Measurements from ENCODE around the gene UGP2. TPM values are rescaled to one million over a fixed set of nuclear protein-coding genes. Genes with fewer than 3 reads are reported as not detected.
"Not testable (repeated sequence)": the region's sequence is repeated elsewhere in the genome, so short reads cannot be mapped to it uniquely, and the experiment has no call there.

The UGP2 gene
- total RNA-seq, 1 donor from 2014 or later, result 61.8 TPM

GRCh38 chr2:63891488-63892030 is 49.9 kb downstream of the UGP2 start:
- no peak for DNase-seq (ENCODE audit: low read depth, low spot score)

DNA sequence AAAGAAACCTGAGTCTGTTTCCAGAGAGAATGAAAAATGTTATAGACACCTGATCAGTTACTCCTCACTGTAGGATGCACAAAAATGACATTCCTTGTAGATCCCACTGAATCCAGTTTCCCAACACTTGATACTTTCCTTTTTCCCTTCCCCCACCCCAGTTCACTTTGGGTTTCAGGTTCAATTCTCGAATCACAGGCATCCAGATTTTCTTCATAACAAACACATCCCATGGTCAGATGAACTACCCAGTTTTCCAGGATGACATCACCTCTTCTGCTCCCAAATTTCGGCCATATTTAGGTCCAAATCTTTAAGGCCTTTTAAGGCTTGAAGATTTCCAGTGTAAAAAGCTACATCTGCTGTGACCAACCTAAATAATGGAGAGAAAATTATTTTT is 51.5 kb downstream of the UGP2 start:
- no peak for DNase-seq (ENCODE audit: low read depth, low spot score)

DNA sequence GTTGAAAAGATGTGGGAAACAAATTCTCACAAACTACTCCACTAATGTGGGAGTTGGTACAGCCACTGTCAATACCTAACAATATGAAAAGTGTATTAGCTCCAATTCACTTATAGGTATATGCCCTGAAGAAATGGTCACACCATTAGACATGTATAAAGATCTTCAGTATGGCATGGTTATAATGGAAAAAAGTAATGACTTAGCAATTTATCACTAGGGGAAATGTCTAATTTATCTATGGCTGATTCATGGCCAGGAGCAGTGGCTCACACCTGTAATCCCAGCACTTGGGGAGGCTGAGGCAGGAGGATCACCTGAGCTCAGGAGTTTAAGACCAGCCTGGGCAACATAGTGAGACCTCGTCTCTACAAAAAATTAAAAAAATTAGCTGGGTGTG is 52.5 kb downstream of the UGP2 start:
- DNase-seq (ENCODE audit: low read depth, low spot score), result no peak

GRCh38 chr2:63898839-63899238 is 57.1 kb downstream of the UGP2 start:
- no peak for DNase-seq (ENCODE audit: low read depth, low spot score)

DNA sequence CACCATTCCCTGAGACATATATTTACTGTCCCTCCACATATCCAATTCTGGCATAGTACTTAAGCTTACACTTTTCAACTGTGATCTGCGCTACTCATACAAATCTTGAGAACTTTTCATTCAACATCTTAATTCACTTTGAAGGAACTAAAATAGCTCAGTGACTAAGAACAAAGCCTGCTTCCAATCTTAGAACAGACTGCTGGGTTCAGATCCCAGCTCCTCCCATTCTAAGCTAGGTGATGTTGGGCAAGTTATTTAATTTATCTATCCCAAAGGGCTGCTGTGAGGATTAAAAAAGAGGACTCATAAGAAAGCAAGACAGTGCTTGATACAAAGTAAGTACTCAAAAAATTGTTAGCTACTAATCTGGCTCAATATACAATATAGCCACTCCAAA is 57.9 kb downstream of the UGP2 start:
- no peak for DNase-seq (ENCODE audit: low read depth, low spot score)

DNA sequence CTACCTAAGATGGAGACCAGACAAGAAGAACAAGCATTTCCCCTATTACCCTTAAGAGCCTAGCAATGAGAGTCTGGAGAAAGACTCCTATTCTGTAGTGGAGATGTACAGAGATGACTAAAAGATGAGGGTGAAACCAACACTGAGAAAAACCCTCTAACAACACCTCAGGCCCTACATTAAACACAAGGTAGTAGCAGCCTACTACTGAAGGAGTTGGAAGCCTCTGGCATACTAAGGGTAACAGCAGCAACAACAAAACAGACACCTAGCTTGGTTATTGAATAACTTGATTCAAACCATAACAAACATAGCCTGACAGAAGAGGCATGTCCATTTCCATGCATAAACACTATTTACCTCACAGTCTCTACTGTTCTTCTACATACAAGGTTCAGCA is 60.5 kb downstream of the UGP2 start:
- no peak for DNase-seq (ENCODE audit: low read depth, low spot score)

DNA sequence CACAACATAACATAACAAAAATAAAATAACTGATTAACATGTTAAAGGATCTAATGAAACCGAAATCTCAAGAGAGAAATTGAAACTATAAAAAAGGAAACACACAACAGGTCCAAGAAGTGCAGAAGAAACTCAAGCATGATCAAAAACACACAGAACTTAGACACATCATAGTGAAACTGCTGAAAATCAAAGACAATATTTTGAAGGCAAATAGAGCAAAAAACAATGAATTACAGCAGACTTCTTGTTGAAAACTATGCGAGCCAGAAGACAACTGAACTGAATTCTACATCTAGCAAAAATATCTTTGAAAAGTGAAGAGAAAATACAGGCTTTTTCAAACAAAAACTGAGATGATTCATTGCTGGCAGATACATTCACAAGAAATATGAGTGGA is 61.3 kb downstream of the UGP2 start:
- DNase-seq (ENCODE audit: low read depth, low spot score), result no peak

DNA sequence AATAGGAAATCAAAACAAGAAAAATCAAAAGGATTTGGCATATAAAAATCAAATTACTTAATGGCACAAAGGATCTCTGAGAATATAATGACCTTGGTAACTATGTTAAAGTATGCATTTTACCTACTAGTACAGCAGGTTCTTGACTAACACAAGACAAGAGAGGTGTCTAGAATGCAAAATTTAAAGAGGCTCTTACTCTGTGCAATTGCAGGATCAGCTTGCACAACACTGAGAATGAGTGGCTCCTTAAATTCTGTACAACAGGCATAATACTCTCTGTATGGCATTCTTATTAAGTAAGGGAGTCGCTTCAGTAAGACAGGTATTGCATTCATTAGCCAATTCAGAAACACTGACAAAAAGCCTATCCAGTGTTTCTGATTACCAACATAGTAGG is 72.6 kb downstream of the UGP2 start:
- no peak for DNase-seq (ENCODE audit: low read depth, low spot score)

DNA sequence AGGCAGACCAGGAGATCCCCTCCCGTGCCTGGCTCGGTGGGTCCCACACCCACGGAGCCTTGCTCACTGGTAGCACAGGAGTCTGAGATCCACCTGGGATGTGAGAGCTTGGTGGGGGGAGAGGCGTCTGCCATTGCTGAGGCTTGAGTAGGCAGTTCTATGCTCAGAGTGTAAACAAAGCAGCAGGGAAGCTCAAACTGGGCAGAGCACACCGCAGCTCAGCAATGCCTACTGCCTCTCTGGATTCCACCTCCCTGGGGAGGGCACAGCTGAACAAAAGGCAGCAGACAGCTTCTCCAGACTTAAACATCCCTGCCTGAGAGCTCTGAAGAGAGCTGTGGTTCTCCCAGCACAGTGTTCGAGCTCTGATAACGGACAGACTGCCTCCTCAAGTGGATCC is 85.1 kb downstream of the UGP2 start:
- no peak for DNase-seq (ENCODE audit: low read depth, low spot score)

DNA sequence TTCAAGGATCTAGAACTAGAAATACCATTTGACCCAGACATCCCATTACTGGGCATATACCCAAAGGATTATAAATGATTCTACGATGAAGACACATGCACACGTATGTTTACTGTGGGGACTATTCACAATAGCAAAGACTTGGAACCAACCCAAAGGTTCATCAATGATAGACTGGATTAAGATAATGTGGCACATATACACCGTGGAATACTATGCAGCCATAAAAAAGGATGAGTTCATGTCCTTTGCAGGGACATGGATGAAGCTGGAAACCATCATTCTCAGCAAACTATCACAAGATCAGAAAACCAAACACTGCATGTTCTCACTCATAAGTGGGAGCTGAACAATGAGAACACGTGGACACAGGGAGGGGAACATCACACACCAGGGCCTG is 90.4 kb downstream of the UGP2 start:
- DNase-seq (ENCODE audit: low read depth, low spot score), result not testable (repeated sequence)

Other genes with a start within 250 kb of the UGP2 start
- 17.6 and 24.3 TPM in 2 replicates for gene VPS54, start 177.5 kb downstream of the UGP2 start, total RNA-seq